NB4 (cell line): ENCODE measurements around the gene SEC11A.

ENCODE experiments used
- DNase-seq: peaks from one replicate; pipeline ENCODE4 v3.0.0; 2010; ENCODE audit warnings: low read depth
- H3K4me3 ChIP-seq: one replicate; pipeline ENCODE4 v1.5.1; 2011; ENCODE audit warnings: mild to moderate bottlenecking, low read depth, low read length, moderate library complexity
- CTCF ChIP-seq: IDR thresholded peaks from one replicate; pipeline ENCODE4 v1.5.1; 2012; ENCODE audit warnings: low read depth, low read length
- MAX ChIP-seq: IDR thresholded peaks from 2 replicates; pipeline ENCODE4 v1.6.1; 2011; ENCODE audit warnings: low read depth, low read length
- MYC ChIP-seq: IDR thresholded peaks from 2 replicates; pipeline ENCODE4 v1.6.1; 2011; ENCODE audit warnings: low read depth, low read length
- POLR2A ChIP-seq: IDR thresholded peaks from 2 replicates; pipeline ENCODE4 v1.6.1; 2011; ENCODE audit warnings: mild to moderate bottlenecking; ENCODE audit not compliant: insufficient read length; ENCODE audit errors: extremely low read depth

The SEC11A gene

GRCh38 chr15:84722628-84723027 is 6.7 kb upstream of the SEC11A start:
- TF ChIP-seq MYC = no peak
- no peak for TF ChIP-seq CTCF
- TF ChIP-seq POLR2A = no peak
- no peak for TF ChIP-seq MAX
- H3K4me3 ChIP-seq = no peak overlapping the region
- no peak for DNase-seq

GRCh38 chr15:84721371-84721770 is 5.4 kb upstream of the SEC11A start:
- no peak for TF ChIP-seq MYC
- no peak for TF ChIP-seq POLR2A
- TF ChIP-seq MAX = no peak
- TF ChIP-seq CTCF = no peak
- no peak overlapping the region for H3K4me3 ChIP-seq

GRCh38 chr15:84715441-84716035 is 401 bp downstream of the SEC11A start:
- H3K4me3 ChIP-seq = peak overlapping the region; percentile 79
- DNase-seq = peak; percentile 70
- TF ChIP-seq POLR2A = no peak
- TF ChIP-seq CTCF = no peak
- TF ChIP-seq MYC = 0 out of 2 replicates have a peak, but pooled peaks have one; percentile 18
- no peak for TF ChIP-seq MAX

More at GRCh38 chr15:84721371-84721770, 5.4 kb upstream of the SEC11A start:
- no peak for DNase-seq

- no peak for TF ChIP-seq POLR2A
- TF ChIP-seq CTCF = no peak
- TF ChIP-seq MYC = no peak
- no peak for TF ChIP-seq MAX
- DNase-seq = peak; percentile 56
- H3K4me3 ChIP-seq = peak overlapping the region; percentile 79
Observed at GRCh38 chr15:84714821-84715220, 1.1 kb downstream of the SEC11A start.

GRCh38 chr15:84714372-84714771 is 1.6 kb downstream of the SEC11A start:
- peak overlapping the region; percentile 79 for H3K4me3 ChIP-seq
- DNase-seq = no peak
- TF ChIP-seq MYC (no peak), POLR2A (no peak)

- H3K4me3 ChIP-seq = no peak overlapping the region
- no peak for DNase-seq
- TF ChIP-seq MAX (no peak), POLR2A (no peak), MYC (no peak), CTCF (no peak)
Observed at GRCh38 chr15:84703808-84704207, 12.1 kb downstream of the SEC11A start.
